HG02943 (cell line): ENCODE measurements around the gene STK32A.
"Not testable (repeated sequence)": the region's sequence is repeated elsewhere in the genome, so short reads cannot be mapped to it uniquely, and the experiment has no call there.

Experiments
- ATAC-seq: cut with Tn5 transposase; IDR thresholded peaks from one replicate; pipeline ENCODE4 v1.9.1; 2021; ENCODE audit warnings: mild to moderate bottlenecking, low read depth, moderate library complexity; ENCODE audit not compliant: unreplicated experiment

The STK32A gene

DNA sequence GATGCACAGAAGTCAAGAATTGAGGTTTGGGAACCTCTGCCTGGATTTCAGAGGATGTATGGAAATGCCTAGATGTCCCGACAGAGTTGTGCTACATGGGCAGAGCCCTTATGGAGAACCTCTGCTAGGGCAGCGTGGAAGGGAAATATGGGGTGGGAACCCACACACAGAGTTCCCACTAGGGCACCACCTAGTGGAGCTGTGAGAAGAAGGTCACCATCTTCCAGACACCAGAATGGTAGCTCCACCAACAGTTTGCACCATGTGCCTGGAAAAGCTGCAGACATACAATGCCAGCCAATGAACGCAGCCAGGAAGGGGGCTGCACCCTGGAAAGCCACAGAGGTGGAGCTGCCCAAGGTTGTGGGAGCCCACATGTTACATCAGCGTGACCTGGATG is 104.5 kb downstream of the STK32A start:
- ATAC-seq, result no peak

- no peak for ATAC-seq
These were observed 106.1 kb downstream of the STK32A start for GRCh38 chr5:147340941-147341340.

DNA sequence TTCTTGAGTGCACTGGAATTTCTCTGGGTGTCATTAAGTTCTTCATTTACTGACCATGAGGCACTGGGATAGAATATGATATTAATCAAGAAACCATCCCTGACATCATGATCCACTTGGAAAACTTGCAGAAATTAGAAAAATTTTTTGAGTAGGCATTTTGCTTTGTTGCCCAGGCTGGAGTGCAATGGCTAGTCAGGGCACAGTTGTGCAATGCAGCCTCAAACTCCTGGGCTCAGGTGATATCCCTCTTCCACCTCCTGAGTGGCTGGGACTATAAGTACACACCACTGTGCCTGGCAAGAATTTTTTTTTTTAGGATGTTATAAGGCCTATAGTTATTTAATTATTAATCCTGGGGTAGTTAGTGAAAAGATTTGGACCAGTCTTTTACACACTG is 106.5 kb downstream of the STK32A start:
- ATAC-seq, result no peak

- no peak for ATAC-seq
These were observed 110.0 kb downstream of the STK32A start for GRCh38 chr5:147344861-147345260.

- no peak for ATAC-seq
These were observed 111.3 kb downstream of the STK32A start for GRCh38 chr5:147346006-147346561.

- ATAC-seq, result no peak
These were observed 113.2 kb downstream of the STK32A start for GRCh38 chr5:147348046-147348445.

- no peak for ATAC-seq
These were observed 113.6 kb downstream of the STK32A start for GRCh38 chr5:147348451-147348850.

- no peak for ATAC-seq
These were observed 114.4 kb downstream of the STK32A start for GRCh38 chr5:147349241-147349640.

- no peak for ATAC-seq
These were observed 124.3 kb downstream of the STK32A start for GRCh38 chr5:147359101-147359500.

- ATAC-seq, result no peak
These were observed 124.8 kb downstream of the STK32A start for GRCh38 chr5:147359581-147359980.

DNA sequence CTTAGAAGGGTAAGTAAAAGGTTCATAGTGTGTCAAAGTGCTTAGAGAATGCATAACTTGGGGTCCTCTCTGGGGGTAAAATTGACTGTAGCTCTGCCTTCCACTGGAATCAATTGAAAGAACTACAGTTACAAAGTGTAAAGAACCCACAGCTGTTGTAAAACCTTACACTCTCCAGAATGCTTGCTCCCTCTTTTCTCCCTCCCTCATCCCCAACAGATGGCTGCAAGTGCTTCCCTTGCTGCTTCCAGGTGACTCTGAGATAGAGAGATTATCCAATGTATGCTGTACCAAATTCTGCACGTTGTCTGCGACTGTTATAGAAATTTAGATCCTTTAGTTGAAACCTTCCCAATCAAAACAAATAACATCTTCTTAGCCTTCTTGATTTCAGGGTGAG is 126.0 kb downstream of the STK32A start:
- ATAC-seq, result no peak

DNA sequence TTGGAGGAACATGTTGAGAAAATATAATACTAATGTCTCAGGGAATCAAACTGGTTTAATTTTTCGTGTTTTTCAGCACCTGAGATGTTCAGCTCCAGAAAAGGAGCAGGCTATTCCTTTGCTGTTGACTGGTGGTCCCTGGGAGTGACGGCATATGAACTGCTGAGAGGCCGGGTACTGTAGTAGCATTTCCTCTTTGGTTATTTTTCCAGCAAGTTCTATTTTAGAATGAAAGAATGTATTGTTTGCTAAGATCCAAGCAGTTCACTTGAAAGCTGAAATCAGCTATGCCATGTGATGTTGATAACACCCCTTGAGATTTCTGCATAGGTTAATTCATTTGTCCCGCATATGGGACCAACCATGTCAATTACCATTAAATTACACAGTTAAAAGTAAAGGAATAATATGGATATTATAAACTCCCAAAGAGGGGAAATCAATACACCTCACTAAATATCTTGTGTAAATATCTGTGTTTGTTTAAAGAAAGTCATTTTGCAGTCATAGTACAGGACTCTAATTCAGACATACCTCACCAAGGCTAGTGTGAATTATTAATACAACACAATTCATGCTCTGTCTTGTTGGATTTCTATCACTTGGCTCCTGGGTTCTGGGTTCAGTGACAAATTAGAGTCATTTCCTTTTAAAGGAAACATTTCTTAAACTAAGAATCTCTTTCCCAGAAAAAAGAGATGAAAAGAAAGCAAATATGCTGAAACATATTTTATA is 126.8 kb downstream of the STK32A start:
- ATAC-seq, result no peak

DNA sequence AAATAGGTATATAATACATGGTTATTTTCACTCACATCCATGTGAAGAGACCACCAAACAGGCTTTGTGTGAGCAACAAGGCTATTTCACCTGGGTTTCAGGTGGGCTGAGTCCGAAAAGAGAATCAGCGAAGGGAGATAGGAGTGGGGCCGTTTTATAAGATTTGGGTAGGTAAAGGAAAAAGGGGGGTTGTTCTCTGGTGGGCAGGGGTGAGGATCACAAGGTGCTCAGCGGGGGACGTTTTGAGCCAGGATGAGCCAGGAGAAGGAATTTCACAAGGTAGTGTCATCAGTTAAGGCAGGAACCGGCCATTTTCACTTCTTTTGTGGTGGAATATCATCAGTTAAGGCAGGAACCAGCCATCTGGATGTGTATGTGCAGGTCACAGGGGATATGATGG is 132.6 kb downstream of the STK32A start:
- ATAC-seq, result not testable (repeated sequence)

DNA sequence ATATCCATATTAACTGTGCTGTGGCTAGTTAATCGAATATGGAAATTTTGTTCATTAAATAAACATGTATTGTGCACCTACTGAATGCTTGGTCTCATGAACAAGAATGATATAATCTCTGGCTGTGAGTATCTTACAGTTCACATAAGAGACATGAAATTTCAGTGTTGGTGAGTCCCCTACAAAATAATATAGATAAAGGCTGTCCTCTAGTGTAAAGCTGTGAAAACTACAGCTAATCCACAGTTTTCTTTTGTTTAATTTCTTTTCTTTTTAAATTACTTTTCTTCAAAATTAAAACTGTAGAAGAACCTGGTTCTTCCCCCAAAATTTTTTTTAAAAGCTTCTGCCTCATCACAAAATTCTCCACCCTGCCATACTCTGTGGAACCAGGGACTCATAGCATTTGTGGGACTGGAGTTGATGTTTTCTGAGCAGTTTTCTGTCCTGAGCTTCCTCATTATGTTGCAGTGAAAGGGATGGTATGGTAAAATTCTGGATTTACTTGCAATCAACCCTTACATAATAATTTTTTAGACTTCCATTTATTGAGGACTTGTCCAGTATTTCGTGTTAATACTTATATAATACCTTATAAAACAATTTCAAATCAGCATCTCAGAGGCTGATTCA is 135.0 kb downstream of the STK32A start:
- no peak for ATAC-seq

- no peak for ATAC-seq
These were observed 136.5 kb downstream of the STK32A start for GRCh38 chr5:147371290-147371689.

DNA sequence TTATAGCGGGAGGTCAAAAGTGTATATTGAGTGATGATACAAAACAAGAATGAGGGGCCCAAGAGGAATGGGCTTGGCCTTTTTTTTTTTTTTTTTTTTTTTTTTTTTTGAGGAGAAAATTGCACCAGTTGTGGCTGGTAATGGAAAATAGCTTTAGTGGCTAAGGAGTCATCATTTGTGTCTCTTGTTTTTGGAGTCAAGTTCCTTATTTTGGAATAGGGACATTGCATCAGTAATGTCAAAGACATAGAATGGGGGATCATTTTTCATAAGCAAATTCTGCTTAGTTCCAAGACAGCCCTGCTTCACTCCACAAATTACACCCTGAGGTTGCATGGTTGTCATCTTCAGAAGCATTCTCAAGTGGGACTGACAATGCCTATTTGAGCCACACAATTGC is 137.4 kb downstream of the STK32A start:
- no peak for ATAC-seq

GRCh38 chr5:147373328-147373727 is 138.5 kb downstream of the STK32A start:
- ATAC-seq, result no peak

- ATAC-seq, result no peak
These were observed 140.3 kb downstream of the STK32A start for GRCh38 chr5:147375151-147375550.

DNA sequence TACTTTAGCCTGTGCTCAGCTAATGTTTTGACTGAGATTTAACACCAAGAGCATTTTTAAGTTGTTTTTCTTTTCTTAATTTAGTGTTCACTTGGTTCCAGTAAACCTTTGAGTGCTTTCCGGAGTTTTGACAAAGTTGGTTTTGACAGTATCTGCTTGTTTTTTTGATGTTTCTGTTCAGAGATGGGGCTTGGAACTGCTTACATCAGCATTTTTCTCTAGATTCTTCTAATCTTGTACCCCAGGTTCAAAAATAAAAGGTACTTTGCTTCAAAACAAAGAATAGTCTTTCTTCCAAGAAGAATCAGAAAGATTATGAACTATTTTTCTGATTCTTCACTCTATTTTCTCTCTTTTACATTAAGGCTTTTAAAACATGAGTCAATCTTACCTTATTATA is 142.9 kb downstream of the STK32A start:
- no peak for ATAC-seq

DNA sequence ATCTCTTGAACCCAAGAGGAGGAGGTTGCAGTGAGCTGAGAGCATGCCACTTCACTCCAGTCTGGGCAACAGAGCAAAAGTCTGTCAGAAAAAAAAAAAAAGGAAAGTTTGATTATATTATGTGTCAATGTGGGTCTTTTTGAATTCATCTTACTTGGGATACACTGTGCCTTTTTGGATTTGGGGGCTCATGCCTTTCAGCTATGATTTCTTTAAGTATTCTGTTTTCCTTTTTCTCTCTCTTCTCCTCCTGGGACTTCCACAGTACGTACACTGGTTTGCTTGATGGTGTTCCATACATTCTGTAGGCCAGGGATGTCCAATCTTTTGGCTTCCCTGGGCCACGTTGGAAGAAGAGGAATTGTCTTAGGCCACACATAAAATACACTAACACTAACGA is 146.7 kb downstream of the STK32A start:
- no peak for ATAC-seq

GRCh38 chr5:147382776-147383175 is 147.9 kb downstream of the STK32A start:
- ATAC-seq, result no peak
